Measurements from ENCODE around the gene SUV39H2.
"Not testable (repeated sequence)": the region's sequence is repeated elsewhere in the genome, so short reads cannot be mapped to it uniquely, and the experiment has no call there.

Gene SUV39H2

GRCh38 chr10:14876764-14877163 lies 1.9 kb upstream of the SUV39H2 start:
- DNase-seq, result no peak

GRCh38 chr10:14879124-14879927 lies 660 bp downstream of the SUV39H2 start:
- DNase-seq, result peak in 1 of 2 donors; percentile 25

GRCh38 chr10:14879928-14880193 lies 1.2 kb downstream of the SUV39H2 start:
- no peak for DNase-seq

GRCh38 chr10:14880229-14880628 lies 1.6 kb downstream of the SUV39H2 start:
- no peak for DNase-seq

- peak; percentile 3 to 5 for DNase-seq
These were observed 5.4 kb downstream of the SUV39H2 start for GRCh38 chr10:14884082-14884481.

- DNase-seq, result no peak
These were observed 10.7 kb downstream of the SUV39H2 start for GRCh38 chr10:14889318-14889717.

- no peak for DNase-seq
These were observed 12.5 kb downstream of the SUV39H2 start for GRCh38 chr10:14891151-14891550.

- DNase-seq, result peak; percentile 37 to 38
These were observed 25.7 kb downstream of the SUV39H2 start for GRCh38 chr10:14904316-14904732.

GRCh38 chr10:14904864-14905263 lies 26.2 kb downstream of the SUV39H2 start:
- DNase-seq, result no peak

- no peak for DNase-seq
These were observed 27.2 kb downstream of the SUV39H2 start for GRCh38 chr10:14905890-14906289.

- no peak for DNase-seq
These were observed 28.1 kb downstream of the SUV39H2 start for GRCh38 chr10:14906765-14907164.

- not testable (repeated sequence) for DNase-seq
These were observed 28.9 kb downstream of the SUV39H2 start for GRCh38 chr10:14907591-14907990.

GRCh38 chr10:14909101-14909500 lies 30.4 kb downstream of the SUV39H2 start:
- no peak for DNase-seq

- DNase-seq, result no peak
These were observed 32.3 kb downstream of the SUV39H2 start for GRCh38 chr10:14910953-14911352.

- DNase-seq, result no peak
These were observed 33.1 kb downstream of the SUV39H2 start for GRCh38 chr10:14911801-14912200.

- no peak for DNase-seq
These were observed 37.9 kb downstream of the SUV39H2 start for GRCh38 chr10:14916600-14916999.

- no peak for DNase-seq
These were observed 39.2 kb downstream of the SUV39H2 start for GRCh38 chr10:14917827-14918226.

- DNase-seq, result no peak
These were observed 40.3 kb downstream of the SUV39H2 start for GRCh38 chr10:14918964-14919363.

- DNase-seq, result no peak
These were observed 45.3 kb downstream of the SUV39H2 start for GRCh38 chr10:14924013-14924412.

GRCh38 chr10:14925268-14925667 lies 46.6 kb downstream of the SUV39H2 start:
- no peak for DNase-seq

GRCh38 chr10:14926061-14926470 lies 47.4 kb downstream of the SUV39H2 start:
- DNase-seq, result no peak

- DNase-seq, result no peak
These were observed 48.2 kb downstream of the SUV39H2 start for GRCh38 chr10:14926722-14927416.

- DNase-seq, result no peak
These were observed 51.9 kb downstream of the SUV39H2 start for GRCh38 chr10:14930610-14931009.

GRCh38 chr10:14936584-14936983 lies 57.9 kb downstream of the SUV39H2 start:
- no peak for DNase-seq

Measured in inflammatory macrophage (primary cell).